ENCODE measurements around the gene MEMO1.
"Not testable (repeated sequence)": the region's sequence is repeated elsewhere in the genome, so short reads cannot be mapped to it uniquely, and the experiment has no call there.

Gene MEMO1

DNA sequence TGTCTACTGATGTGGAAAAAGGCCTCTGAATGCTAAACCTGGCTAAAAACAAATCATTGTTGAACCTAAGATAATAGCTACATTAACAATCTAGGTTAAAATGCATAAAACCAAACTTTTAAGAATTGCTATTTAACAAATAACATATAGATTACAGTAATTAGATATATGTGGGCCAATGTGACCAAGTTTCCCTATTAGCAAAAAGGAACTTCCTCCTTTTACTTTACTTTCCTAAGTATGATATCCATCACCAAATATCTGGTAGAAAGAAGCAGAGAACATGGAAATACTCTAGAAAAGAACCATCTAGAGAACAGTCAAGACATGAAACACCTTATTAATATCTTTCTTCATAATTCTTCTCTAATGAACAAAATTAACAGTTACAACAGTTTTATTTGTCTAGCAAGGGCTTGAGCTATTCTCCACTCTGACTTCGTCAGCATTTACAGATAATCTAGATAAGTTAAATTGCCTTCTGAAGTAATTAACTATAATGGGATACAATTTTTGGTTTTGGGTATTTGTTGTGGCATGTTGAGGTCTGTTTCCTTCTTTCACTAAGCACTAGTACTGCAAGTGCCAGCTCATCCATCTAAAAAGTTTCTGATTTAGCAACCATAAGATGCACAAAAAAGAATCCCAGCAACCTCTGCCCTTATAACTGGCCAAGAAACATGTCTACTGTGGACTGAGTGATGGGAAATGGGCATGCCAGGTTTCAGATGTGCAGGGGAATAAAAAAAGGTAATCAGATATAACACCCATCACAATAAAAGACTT, 53.3 kb downstream of the MEMO1 start:
- Histone ChIP-seq H3K27me3 (ENCODE audit: insufficient read depth, low read length) (no peaks in the 10 kb centered on the region), H2AFZ (ENCODE audit: low read length, unreplicated experiment) (no peak overlapping the region), H3K27ac (ENCODE audit: low read depth, low read length) (no peak overlapping the region), H3K4me3 (ENCODE audit: low read depth, low read length) (no peak overlapping the region), H3K36me3 (ENCODE audit: insufficient read depth, low read length) (no peaks in the 10 kb centered on the region), H3K79me2 (ENCODE audit: control insufficient read depth, insufficient read depth, low read length, unreplicated experiment) (peaks cover 68% of the 10 kb centered on the region), H3K4me1 (ENCODE audit: control insufficient read depth, insufficient read depth, low read length, unreplicated experiment) (peaks cover 17% of the 10 kb centered on the region)

DNA sequence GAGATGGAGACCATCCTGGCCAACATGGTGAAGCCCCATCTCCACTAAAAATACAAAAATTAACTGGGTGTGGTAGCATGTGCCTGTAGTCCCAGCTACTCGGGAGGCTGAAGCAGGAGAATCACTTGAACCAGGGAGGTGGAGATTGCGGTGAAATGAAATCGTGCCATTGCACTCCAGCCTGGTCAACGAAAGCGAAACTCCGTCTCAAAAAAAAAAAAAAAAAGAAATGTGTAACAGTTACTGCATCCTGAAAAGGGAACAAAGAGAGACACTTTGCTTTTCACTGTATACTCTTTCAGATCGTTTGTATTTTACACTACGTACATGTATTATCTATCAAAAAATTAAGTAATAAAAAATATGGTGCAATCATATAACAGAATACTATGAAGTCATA, 53.9 kb downstream of the MEMO1 start:
- H3K27me3 ChIP-seq (ENCODE audit: insufficient read depth, low read length); H3K4me3 ChIP-seq (ENCODE audit: low read depth, low read length); H2AFZ ChIP-seq (ENCODE audit: low read length, unreplicated experiment); H3K36me3 ChIP-seq (ENCODE audit: insufficient read depth, low read length); H3K27ac ChIP-seq (ENCODE audit: low read depth, low read length): not testable (repeated sequence)
- peaks cover 13% of the 10 kb centered on the region for H3K4me1 ChIP-seq (ENCODE audit: control insufficient read depth, insufficient read depth, low read length, unreplicated experiment)
- peaks cover 62% of the 10 kb centered on the region for H3K79me2 ChIP-seq (ENCODE audit: control insufficient read depth, insufficient read depth, low read length, unreplicated experiment)

DNA sequence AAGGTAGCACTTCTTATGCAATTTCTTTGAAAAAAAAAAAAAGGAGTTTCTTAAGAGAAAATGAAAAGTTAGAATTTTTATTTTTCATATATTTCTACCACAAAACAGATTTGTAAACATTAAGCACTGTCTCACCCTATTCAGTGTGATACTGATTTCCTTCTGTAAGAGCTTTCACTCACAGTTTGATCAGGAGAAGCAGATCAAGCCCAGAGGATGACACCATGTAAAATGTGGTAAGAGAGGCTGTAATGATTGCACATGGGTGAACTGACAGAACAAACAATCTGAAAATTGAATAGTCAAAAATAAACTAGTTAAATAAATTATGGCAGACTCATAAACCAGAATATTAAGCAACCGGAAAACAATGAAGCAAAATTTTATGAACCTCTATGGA, 54.5 kb downstream of the MEMO1 start:
- H3K4me3 ChIP-seq (ENCODE audit: low read depth, low read length) = no peak overlapping the region
- H3K4me1 ChIP-seq (ENCODE audit: control insufficient read depth, insufficient read depth, low read length, unreplicated experiment) = peaks cover 7% of the 10 kb centered on the region
- H3K27me3 ChIP-seq (ENCODE audit: insufficient read depth, low read length) = no peaks in the 10 kb centered on the region
- no peaks in the 10 kb centered on the region for H3K36me3 ChIP-seq (ENCODE audit: insufficient read depth, low read length)
- H3K27ac ChIP-seq (ENCODE audit: low read depth, low read length) = no peak overlapping the region
- H3K79me2 ChIP-seq (ENCODE audit: control insufficient read depth, insufficient read depth, low read length, unreplicated experiment) = peaks cover 59% of the 10 kb centered on the region
- H2AFZ ChIP-seq (ENCODE audit: low read length, unreplicated experiment) = no peak overlapping the region

DNA sequence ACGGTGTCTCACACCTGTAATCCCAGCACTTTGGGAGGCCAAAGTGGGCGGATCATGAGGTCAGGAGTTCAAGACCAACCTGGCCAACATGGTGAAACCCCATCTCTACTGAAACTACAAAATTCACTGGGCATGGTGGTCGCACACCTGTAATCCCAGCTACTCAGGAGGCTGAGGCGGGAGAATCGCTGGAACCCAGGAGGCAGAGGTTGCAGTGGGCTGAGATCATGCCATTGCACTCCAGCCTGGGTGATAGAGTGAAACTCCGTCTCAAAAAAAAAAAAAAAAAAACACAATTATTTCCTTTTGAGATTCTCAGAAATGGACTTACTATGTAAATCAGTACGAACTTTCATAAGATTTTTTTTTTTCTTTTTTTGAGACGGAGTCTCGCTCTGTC, 57.7 kb downstream of the MEMO1 start:
- not testable (repeated sequence) for H3K27me3 ChIP-seq (ENCODE audit: insufficient read depth, low read length); H3K27ac ChIP-seq (ENCODE audit: low read depth, low read length); H2AFZ ChIP-seq (ENCODE audit: low read length, unreplicated experiment); H3K4me1 ChIP-seq (ENCODE audit: control insufficient read depth, insufficient read depth, low read length, unreplicated experiment); H3K4me3 ChIP-seq (ENCODE audit: low read depth, low read length); H3K36me3 ChIP-seq (ENCODE audit: insufficient read depth, low read length)
- H3K79me2 ChIP-seq (ENCODE audit: control insufficient read depth, insufficient read depth, low read length, unreplicated experiment) = peaks cover 53% of the 10 kb centered on the region

DNA sequence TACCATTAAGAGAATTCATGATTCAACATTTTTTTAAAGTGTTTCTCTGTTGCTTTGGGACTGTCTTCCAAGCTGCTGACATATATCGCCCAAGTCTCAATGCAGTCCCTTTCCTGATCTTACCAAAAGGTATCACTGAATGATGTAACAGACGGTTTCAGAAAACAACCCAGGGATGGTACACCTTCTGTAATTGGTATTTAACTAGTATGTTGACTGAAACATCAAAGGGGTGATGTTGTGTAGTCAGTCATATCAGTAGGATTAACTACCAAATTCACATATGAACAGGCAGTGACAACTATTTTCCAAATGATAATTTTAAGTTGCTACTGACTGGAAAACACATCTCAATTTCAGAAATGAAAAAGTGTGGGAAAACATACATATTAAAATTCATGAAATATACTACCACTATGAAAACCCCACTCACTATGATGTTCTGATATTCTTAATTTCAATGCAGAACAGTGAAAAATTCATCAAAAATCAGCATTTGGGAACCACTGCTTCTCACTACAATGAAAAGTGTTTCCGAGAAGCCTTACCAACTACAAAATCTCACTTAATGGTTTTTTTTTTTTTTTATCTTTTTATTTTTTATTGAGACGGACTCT, 59.8 kb downstream of the MEMO1 start:
- Histone ChIP-seq H3K36me3 (ENCODE audit: insufficient read depth, low read length) (no peaks in the 10 kb centered on the region), H2AFZ (ENCODE audit: low read length, unreplicated experiment) (no peak overlapping the region), H3K27ac (ENCODE audit: low read depth, low read length) (no peak overlapping the region), H3K4me3 (ENCODE audit: low read depth, low read length) (no peak overlapping the region), H3K27me3 (ENCODE audit: insufficient read depth, low read length) (no peaks in the 10 kb centered on the region), H3K4me1 (ENCODE audit: control insufficient read depth, insufficient read depth, low read length, unreplicated experiment) (peaks cover 2% of the 10 kb centered on the region), H3K79me2 (ENCODE audit: control insufficient read depth, insufficient read depth, low read length, unreplicated experiment) (peaks cover 58% of the 10 kb centered on the region)

DNA sequence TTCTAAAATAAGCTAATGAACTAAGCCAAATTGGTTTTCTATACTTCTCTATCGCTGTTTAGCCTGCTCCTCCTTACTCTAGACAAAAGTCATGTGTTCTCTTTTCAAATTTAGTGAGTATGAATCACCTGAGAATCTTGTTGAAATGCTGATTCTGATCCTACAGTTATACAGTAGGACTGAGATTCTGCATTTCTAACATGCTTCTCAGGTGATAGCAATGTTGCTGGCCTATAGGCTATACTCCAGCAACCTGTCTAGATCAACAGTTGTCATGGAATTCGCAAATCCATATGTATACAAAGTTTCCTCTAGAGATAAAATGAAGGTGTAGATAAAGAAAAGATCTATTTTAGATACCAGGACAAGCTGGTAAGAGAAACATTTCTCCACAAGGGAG, 62.9 kb downstream of the MEMO1 start:
- no peaks in the 10 kb centered on the region for H3K36me3 ChIP-seq (ENCODE audit: insufficient read depth, low read length)
- H3K27me3 ChIP-seq (ENCODE audit: insufficient read depth, low read length) = no peaks in the 10 kb centered on the region
- peaks cover 11% of the 10 kb centered on the region for H3K4me1 ChIP-seq (ENCODE audit: control insufficient read depth, insufficient read depth, low read length, unreplicated experiment)

DNA sequence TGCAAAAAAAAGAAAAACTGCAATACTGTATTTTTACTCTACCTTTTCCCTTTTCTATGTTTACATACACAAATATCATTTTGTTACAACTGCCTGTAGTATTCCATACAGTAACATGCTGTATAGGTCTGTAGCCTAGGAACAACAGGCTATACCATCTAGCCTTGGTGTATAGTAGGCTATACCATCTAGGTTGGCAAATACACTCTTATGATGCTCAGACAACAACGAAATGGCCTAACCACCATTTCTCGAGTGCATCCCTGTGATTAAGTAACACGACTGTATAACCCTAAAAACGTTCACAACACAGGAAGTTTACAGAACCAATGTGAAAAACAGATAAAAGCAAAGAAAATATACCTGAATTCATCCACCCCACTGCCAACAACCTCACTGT, 64.0 kb downstream of the MEMO1 start:
- H3K36me3 ChIP-seq (ENCODE audit: insufficient read depth, low read length) = peaks cover 2% of the 10 kb centered on the region; the same call in 1 of the 2 replicates
- no peak overlapping the region for H2AFZ ChIP-seq (ENCODE audit: low read length, unreplicated experiment)
- H3K79me2 ChIP-seq (ENCODE audit: control insufficient read depth, insufficient read depth, low read length, unreplicated experiment) = peaks cover 64% of the 10 kb centered on the region
- no peaks in the 10 kb centered on the region for H3K27me3 ChIP-seq (ENCODE audit: insufficient read depth, low read length)
- H3K4me1 ChIP-seq (ENCODE audit: control insufficient read depth, insufficient read depth, low read length, unreplicated experiment) = peaks cover 11% of the 10 kb centered on the region
- H3K4me3 ChIP-seq (ENCODE audit: low read depth, low read length) = no peak overlapping the region
- H3K27ac ChIP-seq (ENCODE audit: low read depth, low read length) = no peak overlapping the region

More for the DNA sequence above, 62.9 kb downstream of the MEMO1 start:
- H3K27ac ChIP-seq (ENCODE audit: low read depth, low read length) = no peak overlapping the region
- peaks cover 65% of the 10 kb centered on the region for H3K79me2 ChIP-seq (ENCODE audit: control insufficient read depth, insufficient read depth, low read length, unreplicated experiment)
- H3K4me3 ChIP-seq (ENCODE audit: low read depth, low read length) = no peak overlapping the region
- H2AFZ ChIP-seq (ENCODE audit: low read length, unreplicated experiment) = no peak overlapping the region

DNA sequence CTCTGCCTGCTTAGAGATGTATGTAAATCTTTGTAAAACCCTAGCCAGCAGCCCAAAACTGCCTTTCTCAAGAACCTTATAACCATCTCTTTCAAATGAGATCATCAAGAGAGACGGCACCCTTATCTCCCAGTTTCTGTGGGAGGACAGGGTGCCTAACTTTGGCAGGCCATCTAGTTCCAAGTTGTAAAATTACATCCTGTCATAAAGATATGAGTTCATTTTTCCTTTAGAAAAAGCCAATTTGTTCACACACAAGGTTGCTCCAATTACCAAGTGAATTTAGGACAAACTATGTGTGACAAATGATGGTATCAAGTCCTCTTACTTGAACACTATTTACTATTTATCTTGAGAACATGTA, 65.3 kb downstream of the MEMO1 start:
- H3K4me1 ChIP-seq (ENCODE audit: control insufficient read depth, insufficient read depth, low read length, unreplicated experiment) = peaks cover 11% of the 10 kb centered on the region
- H3K4me3 ChIP-seq (ENCODE audit: low read depth, low read length) = no peak overlapping the region
- peaks cover 56% of the 10 kb centered on the region for H3K79me2 ChIP-seq (ENCODE audit: control insufficient read depth, insufficient read depth, low read length, unreplicated experiment)
- 0 out of 2 replicates have a peak overlapping the region, but pooled peaks have one; percentile 5 for H3K27ac ChIP-seq (ENCODE audit: low read depth, low read length)
- no peak overlapping the region for H2AFZ ChIP-seq (ENCODE audit: low read length, unreplicated experiment)
- H3K36me3 ChIP-seq (ENCODE audit: insufficient read depth, low read length) = peaks cover 3% of the 10 kb centered on the region; the same call in 1 of the 2 replicates
- H3K27me3 ChIP-seq (ENCODE audit: insufficient read depth, low read length) = no peaks in the 10 kb centered on the region

DNA sequence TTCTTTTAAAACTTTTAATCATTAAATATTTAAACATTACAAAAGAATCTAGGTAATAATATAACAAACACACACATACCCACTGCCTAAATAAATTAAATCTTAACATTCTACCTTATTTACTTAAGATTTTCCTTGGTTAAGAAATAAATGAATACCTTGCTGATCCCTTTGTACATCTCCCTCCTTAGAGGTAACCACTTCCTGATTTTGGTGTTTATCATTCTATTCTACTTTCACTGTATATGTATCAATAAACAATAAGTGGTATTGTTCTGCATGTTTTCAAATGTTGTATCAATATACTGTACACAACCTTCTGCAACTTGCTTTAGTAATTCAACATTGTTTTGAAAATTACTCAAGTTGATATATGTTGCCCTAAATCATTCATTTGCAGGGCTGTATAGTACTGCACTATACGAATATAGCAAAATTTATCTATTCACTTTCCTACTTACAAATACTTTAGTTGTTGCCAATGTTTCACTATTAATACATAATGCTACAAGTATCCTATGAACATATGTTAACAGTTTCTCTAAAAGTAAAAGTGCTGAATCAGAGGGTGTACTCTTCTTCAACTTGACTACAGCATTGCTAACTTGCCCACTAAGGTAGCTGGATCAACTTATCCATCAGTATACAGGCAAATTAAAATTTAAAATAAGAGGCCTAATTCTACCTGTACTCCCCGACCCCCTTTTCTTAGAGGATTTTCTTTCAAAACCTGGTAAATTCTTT, 65.8 kb downstream of the MEMO1 start:
- Histone ChIP-seq H3K27me3 (ENCODE audit: insufficient read depth, low read length) (no peaks in the 10 kb centered on the region), H3K79me2 (ENCODE audit: control insufficient read depth, insufficient read depth, low read length, unreplicated experiment) (peaks cover 58% of the 10 kb centered on the region), H3K27ac (ENCODE audit: low read depth, low read length) (0 out of 2 replicates have a peak overlapping the region, but pooled peaks have one; percentile 5), H3K36me3 (ENCODE audit: insufficient read depth, low read length) (peaks cover 3% of the 10 kb centered on the region; the same call in 1 of the 2 replicates), H3K4me3 (ENCODE audit: low read depth, low read length) (no peak overlapping the region), H2AFZ (ENCODE audit: low read length, unreplicated experiment) (no peak overlapping the region), H3K4me1 (ENCODE audit: control insufficient read depth, insufficient read depth, low read length, unreplicated experiment) (peaks cover 11% of the 10 kb centered on the region)

DNA sequence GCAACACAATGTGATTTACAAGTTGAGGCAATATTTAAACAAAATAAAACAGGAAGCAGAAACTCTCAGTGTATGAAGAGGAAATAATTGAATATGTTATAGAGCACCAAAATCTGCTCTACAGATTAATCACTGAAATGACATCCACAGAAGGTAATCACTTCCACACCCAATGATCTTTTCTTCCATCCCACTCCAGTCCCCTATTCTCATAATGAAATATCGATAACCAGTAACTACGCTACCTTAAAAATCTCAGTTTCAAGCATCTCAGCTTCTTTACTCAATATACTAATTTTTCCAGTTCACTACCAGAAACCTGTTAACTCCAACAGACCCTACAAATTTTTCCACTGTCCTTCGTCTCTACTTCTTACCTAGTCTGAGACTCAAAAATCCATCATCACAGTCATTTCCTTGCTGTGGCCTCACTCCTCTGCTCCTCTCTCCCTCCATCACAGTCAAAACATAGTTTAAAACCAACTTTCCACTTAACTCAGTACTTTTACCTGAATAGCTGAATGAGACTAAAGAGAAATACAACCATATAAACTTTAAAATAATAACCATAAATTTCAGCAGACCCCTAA, 67.1 kb downstream of the MEMO1 start:
- Histone ChIP-seq H3K4me3 (ENCODE audit: low read depth, low read length) (no peak overlapping the region), H3K27me3 (ENCODE audit: insufficient read depth, low read length) (no peaks in the 10 kb centered on the region), H2AFZ (ENCODE audit: low read length, unreplicated experiment) (no peak overlapping the region), H3K36me3 (ENCODE audit: insufficient read depth, low read length) (peaks cover 3% of the 10 kb centered on the region; the same call in 1 of the 2 replicates), H3K27ac (ENCODE audit: low read depth, low read length) (no peak overlapping the region), H3K4me1 (ENCODE audit: control insufficient read depth, insufficient read depth, low read length, unreplicated experiment) (peaks cover 11% of the 10 kb centered on the region), H3K79me2 (ENCODE audit: control insufficient read depth, insufficient read depth, low read length, unreplicated experiment) (peaks cover 56% of the 10 kb centered on the region)

Measured in ACC112 (cell line).